Activated T-helper 1 cell treated with anti-CD3 and anti-CD28 coated beads, Interleukin-12 subunit alpha, Interleukin-12 subunit beta, Interleukin-2, Interleukin-4 antibody, amounts not matched to agents 30 ng/mL and 10 ng/mL and 1 ng/mL, durations not matched to agents 14 hours and 24 hours and 36 hours (primary cell): ENCODE measurements around the gene TBRG1. TPM values are rescaled to one million over a fixed set of nuclear protein-coding genes. Genes with fewer than 3 reads are reported as not detected.

ENCODE experiments used
- DNase-seq: peaks from one replicate; pipeline ENCODE4 v3.0.0; 2021; ENCODE audit warnings: low spot score
- H3K27ac Mint-ChIP-seq: one replicate; pipeline ENCODE4 v1.8.0; 2021; ENCODE audit warnings: mild to moderate bottlenecking, mixed read lengths
- H3K27me3 Mint-ChIP-seq: one replicate; pipeline ENCODE4 v1.8.0; 2022; ENCODE audit warnings: mild to moderate bottlenecking, moderate library complexity, mixed read lengths; ENCODE audit not compliant: insufficient read depth
- H3K36me3 Mint-ChIP-seq: one replicate; pipeline ENCODE4 v1.8.0; 2021; ENCODE audit warnings: low read depth, mixed read lengths
- H3K4me1 Mint-ChIP-seq: one replicate; pipeline ENCODE4 v1.8.0; 2021; ENCODE audit warnings: low read depth, mixed read lengths
- H3K4me3 Mint-ChIP-seq: one replicate; pipeline ENCODE4 v1.8.0; 2021; ENCODE audit warnings: mild to moderate bottlenecking, moderate library complexity, mixed read lengths
- H3K9me3 Mint-ChIP-seq: one replicate; pipeline ENCODE4 v1.8.0; 2021; ENCODE audit warnings: mixed read lengths
- intact Hi-C: fragments of 100-400 bp; cut with micrococcal nuclease; formaldehyde crosslinking; loops from one replicate; pipeline ENCODE4 v1.15.1; 2024
- total RNA-seq: library from RNA; stranded (reverse); gene quantifications from 2 replicates; pipeline ENCODE4 v1.2.3, GENCODE V29; 2022

Gene TBRG1
- total RNA-seq, 1 donor from 2014 or later = 35.1 TPM

DNA sequence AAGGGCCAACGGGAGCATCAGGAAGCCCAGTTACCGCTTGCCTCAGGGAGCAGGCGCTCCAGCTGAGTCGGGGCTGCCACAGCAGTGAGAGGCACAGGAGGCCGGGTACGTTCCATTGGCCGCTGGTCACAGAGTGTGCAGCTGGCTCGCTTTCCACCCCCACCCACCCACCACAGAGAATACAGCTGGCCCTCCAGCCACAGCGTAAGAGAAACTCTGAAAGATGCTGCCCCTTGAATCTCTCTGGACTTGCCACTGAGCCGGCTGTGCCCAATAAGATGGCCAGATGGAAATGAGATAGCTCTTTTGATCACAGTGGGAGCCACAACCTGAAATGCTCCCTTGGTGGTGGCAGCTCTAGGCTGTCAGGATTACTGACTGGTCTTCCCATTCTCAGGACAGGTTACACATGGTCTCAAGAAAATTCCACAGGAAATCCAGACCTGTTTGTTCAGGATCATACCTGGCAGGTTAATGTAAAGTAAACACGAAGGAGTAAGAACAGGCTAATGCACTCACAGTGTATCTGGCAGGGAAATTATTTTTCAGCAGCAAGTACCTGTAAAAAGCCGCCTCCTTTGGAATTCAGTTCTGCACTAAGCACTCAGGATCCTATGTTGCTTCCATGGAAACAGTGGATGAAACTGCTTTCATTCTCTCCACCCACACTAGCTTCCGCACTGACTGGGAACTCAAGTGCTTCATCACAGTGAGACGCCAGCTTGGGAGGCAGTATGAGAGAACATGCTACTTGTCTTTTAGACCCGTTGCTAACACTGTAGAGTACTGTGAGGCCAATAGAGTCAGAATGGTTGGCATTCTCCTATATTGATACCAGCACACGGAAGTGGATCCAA is 34.3 kb downstream of the TBRG1 start:
- Mint-ChIP-seq H3K9me3 (no peaks in the 10 kb centered on the region), H3K36me3 (no peaks in the 10 kb centered on the region), H3K27me3 (no peaks in the 10 kb centered on the region), H3K4me1 (no peaks in the 10 kb centered on the region), H3K27ac (no peak overlapping the region), H3K4me3 (no peak overlapping the region)
- intact Hi-C loops = no loop called here
- DNase-seq = no peak

GRCh38 chr11:124657904-124658303 is 35.2 kb downstream of the TBRG1 start:
- Mint-ChIP-seq H3K27me3 (no peaks in the 10 kb centered on the region), H3K36me3 (no peaks in the 10 kb centered on the region), H3K4me3 (no peak overlapping the region), H3K4me1 (no peaks in the 10 kb centered on the region), H3K27ac (no peak overlapping the region), H3K9me3 (no peaks in the 10 kb centered on the region)
- no peak for DNase-seq
- intact Hi-C loops = no loop called here

- H3K4me1 Mint-ChIP-seq = no peaks in the 10 kb centered on the region
- no peaks in the 10 kb centered on the region for H3K27me3 Mint-ChIP-seq
- no peak for DNase-seq
- H3K4me3 Mint-ChIP-seq = no peak overlapping the region
- H3K9me3 Mint-ChIP-seq = no peaks in the 10 kb centered on the region
- intact Hi-C loops = no loop called here
- no peak overlapping the region for H3K27ac Mint-ChIP-seq
- H3K36me3 Mint-ChIP-seq = no peaks in the 10 kb centered on the region
These were observed 35.8 kb downstream of the TBRG1 start for GRCh38 chr11:124658501-124658900.

GRCh38 chr11:124658986-124659385 is 36.3 kb downstream of the TBRG1 start:
- Mint-ChIP-seq H3K27ac (no peak overlapping the region), H3K4me3 (no peak overlapping the region), H3K9me3 (no peaks in the 10 kb centered on the region), H3K27me3 (no peaks in the 10 kb centered on the region), H3K4me1 (no peaks in the 10 kb centered on the region), H3K36me3 (no peaks in the 10 kb centered on the region)
- intact Hi-C loops = no loop called here
- DNase-seq = no peak

- Mint-ChIP-seq H3K4me3 (no peak overlapping the region), H3K4me1 (no peaks in the 10 kb centered on the region), H3K36me3 (no peaks in the 10 kb centered on the region), H3K9me3 (no peaks in the 10 kb centered on the region), H3K27ac (no peak overlapping the region), H3K27me3 (peaks cover 2% of the 10 kb centered on the region)
- intact Hi-C loops = no loop called here
- DNase-seq = no peak
These were observed 38.9 kb downstream of the TBRG1 start for GRCh38 chr11:124661553-124661952.

DNA sequence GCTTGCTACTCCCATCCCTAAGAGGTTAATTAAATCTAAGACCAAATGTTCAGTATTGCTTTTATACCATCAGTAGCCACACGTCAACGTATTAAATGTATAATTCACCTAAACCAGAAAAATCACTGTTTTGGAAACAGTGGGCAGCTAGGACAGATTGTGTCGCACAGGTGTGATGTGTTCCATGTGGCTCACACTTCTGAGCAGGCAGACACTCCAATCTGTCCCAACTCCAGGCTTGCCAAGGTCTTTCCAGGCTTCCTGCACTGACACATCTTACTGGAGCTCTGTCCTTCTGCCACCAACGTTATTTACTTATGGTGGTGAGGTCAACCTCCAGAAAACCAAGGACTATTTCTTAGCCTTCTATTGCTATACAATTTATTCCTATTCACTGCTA is 39.4 kb downstream of the TBRG1 start:
- DNase-seq = no peak
- Mint-ChIP-seq H3K4me3 (no peak overlapping the region), H3K4me1 (no peaks in the 10 kb centered on the region), H3K27ac (no peak overlapping the region), H3K27me3 (peaks cover 2% of the 10 kb centered on the region), H3K9me3 (no peaks in the 10 kb centered on the region), H3K36me3 (no peaks in the 10 kb centered on the region)
- intact Hi-C loops = no loop called here

DNA sequence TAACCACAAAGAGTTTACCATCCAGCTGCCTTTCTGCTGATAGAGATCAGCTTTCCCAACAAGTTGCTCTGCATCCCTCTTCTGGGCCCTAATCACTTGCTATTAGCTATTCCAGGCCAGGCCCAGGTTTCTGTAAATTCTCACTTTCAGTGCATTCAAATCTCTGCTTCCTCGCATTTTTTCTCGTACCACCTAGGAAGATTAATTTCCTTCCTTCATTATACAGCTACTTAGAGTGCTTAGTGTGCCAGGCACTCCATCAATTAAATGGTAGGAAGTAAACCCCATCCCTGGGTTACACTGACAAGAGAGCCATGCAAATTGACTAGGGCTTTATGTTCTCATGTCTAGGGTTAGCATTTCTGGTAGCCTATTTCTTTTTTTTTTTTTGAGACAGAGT is 41.2 kb downstream of the TBRG1 start:
- no peak for DNase-seq
- intact Hi-C loops = no loop called here
- H3K27ac Mint-ChIP-seq = no peak overlapping the region
- H3K9me3 Mint-ChIP-seq = no peaks in the 10 kb centered on the region
- H3K4me3 Mint-ChIP-seq = no peak overlapping the region
- peaks cover 2% of the 10 kb centered on the region for H3K27me3 Mint-ChIP-seq
- H3K36me3 Mint-ChIP-seq = no peaks in the 10 kb centered on the region
- H3K4me1 Mint-ChIP-seq = no peaks in the 10 kb centered on the region

DNA sequence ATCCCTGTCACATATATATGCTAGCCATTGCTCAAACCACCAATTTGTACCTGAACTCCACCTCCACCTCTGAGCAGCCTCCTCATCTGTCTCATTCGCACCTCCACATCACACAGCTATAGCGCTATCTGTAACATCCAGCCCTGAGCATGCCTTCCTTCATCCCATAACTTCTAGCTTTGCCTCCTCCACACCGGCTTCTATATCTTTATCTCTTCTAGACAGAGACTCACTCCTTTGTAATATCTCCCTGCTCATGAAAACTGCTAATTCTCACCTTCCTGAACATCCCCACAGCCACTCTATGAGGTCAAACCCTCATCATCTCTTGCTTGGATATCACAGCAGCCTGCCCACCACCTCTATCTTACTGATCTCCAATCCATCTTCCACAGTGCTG is 44.9 kb downstream of the TBRG1 start:
- Mint-ChIP-seq H3K27ac (no peak overlapping the region), H3K4me1 (peaks cover 7% of the 10 kb centered on the region), H3K36me3 (peaks cover 2% of the 10 kb centered on the region), H3K4me3 (no peak overlapping the region), H3K27me3 (peaks cover 2% of the 10 kb centered on the region), H3K9me3 (peaks cover 5% of the 10 kb centered on the region)
- DNase-seq = no peak
- intact Hi-C loops = no loop called here

DNA sequence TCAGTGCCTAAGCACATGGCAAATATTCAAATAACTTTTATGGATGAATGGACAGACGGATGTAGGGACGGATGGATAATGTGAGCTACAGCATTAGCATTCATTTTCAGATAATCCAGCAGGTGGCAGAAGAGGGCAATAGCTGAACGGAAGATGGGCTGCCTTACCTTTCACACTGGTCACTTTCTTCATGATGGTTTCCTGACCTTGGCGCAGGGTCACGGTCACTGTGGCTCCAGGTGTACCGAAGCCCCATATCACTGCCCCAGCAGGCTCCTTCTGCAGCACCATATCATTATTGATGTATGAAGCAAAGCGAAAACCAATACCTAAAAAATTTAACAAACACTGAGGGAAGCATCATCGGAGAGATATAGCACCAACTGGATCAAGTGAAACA is 46.5 kb downstream of the TBRG1 start:
- Mint-ChIP-seq H3K27me3 (peaks cover 2% of the 10 kb centered on the region), H3K9me3 (peaks cover 5% of the 10 kb centered on the region), H3K4me1 (peaks cover 14% of the 10 kb centered on the region), H3K4me3 (no peak overlapping the region), H3K27ac (no peak overlapping the region), H3K36me3 (peaks cover 2% of the 10 kb centered on the region)
- intact Hi-C loops = loop anchor here (1.0 to 2.0 kb wide), 5 partner anchors 70 to 198 kb away; partner anchors contain the start of gene NRGN
- DNase-seq = peak; percentile 24

GRCh38 chr11:124670732-124671131 is 48.1 kb downstream of the TBRG1 start:
- intact Hi-C loops = loop anchor here (5.0 to 10.0 kb wide), 2 partner anchors 553 to 894 kb away; partner anchors contain the start of genes EI24 and VWA5A
- peaks cover 2% of the 10 kb centered on the region for H3K36me3 Mint-ChIP-seq
- peaks cover 20% of the 10 kb centered on the region for H3K4me1 Mint-ChIP-seq
- H3K27me3 Mint-ChIP-seq = peaks cover 2% of the 10 kb centered on the region
- H3K4me3 Mint-ChIP-seq = no peak overlapping the region
- H3K9me3 Mint-ChIP-seq = peaks cover 5% of the 10 kb centered on the region
- H3K27ac Mint-ChIP-seq = no peak overlapping the region
- DNase-seq = peak; percentile 9

- H3K27ac Mint-ChIP-seq = peak overlapping the region; percentile 8
- no peak for DNase-seq
- H3K9me3 Mint-ChIP-seq = peaks cover 5% of the 10 kb centered on the region
- intact Hi-C loops = loop anchor here (1.0 to 10.0 kb wide), 13 partner anchors 50 to 1215 kb away; partner anchors contain the start of genes CCDC15, EI24, HYLS1 and MSANTD2
- peaks cover 2% of the 10 kb centered on the region for H3K27me3 Mint-ChIP-seq
- H3K4me1 Mint-ChIP-seq = peaks cover 29% of the 10 kb centered on the region
- H3K36me3 Mint-ChIP-seq = peaks cover 2% of the 10 kb centered on the region
- H3K4me3 Mint-ChIP-seq = peak overlapping the region; percentile 89
These were observed 50.0 kb downstream of the TBRG1 start for GRCh38 chr11:124672536-124673215.

- DNase-seq = peak; percentile 86
- peaks cover 5% of the 10 kb centered on the region for H3K27me3 Mint-ChIP-seq
- peaks cover 5% of the 10 kb centered on the region for H3K9me3 Mint-ChIP-seq
- H3K4me1 Mint-ChIP-seq = peaks cover 29% of the 10 kb centered on the region
- peak within 1 kb of the TSS; percentile 89 for H3K4me3 Mint-ChIP-seq
- H3K36me3 Mint-ChIP-seq = peaks cover 2% of the 10 kb centered on the region
- peak within 1 kb of the TSS; percentile 89 for H3K27ac Mint-ChIP-seq
- intact Hi-C loops = loop anchor here (1.0 to 10.0 kb wide), 13 partner anchors 51 to 1214 kb away; partner anchors contain the start of genes CCDC15, EI24, HYLS1 and MSANTD2
These were observed 50.9 kb downstream of the TBRG1 start, which contains the start of the genes SIAE and SPA17 for GRCh38 chr11:124673333-124674167. SIAE (minus strand) TSS chr11:124673739; CDS start chr11:124673708, 31 bp downstream. SPA17 (plus strand) TSS chr11:124673904; CDS start chr11:124675265, 1,361 bp downstream.
